Suprapubic skin (tissue), 3 donors: Measurements from ENCODE around the gene ANO4.

Source experiments
- POLR2A ChIP-seq, 2 donors: fragments of 450-650 bp; IDR thresholded peaks; one replicate each; pipeline ENCODE4 v1.6.1; 2017; ENCODE audit warnings: antibody characterized with exemption in 2 of 2, mild to moderate bottlenecking in 2 of 2, moderate library complexity in 2 of 2
- TF ChIP-seq, protein P1 (sequence below), 2 donors: fragments of 200-600 bp in 1 of 2; fragments of 450-650 bp in 1 of 2; sonication (generic) in 1 of 2; IDR thresholded peaks; one replicate each; pipeline ENCODE4 v1.5.1; 2016 to 2019; ENCODE audit warnings: antibody characterized with exemption in 2 of 2, mild to moderate bottlenecking in 1 of 2, moderate library complexity in 1 of 2

DNA sequence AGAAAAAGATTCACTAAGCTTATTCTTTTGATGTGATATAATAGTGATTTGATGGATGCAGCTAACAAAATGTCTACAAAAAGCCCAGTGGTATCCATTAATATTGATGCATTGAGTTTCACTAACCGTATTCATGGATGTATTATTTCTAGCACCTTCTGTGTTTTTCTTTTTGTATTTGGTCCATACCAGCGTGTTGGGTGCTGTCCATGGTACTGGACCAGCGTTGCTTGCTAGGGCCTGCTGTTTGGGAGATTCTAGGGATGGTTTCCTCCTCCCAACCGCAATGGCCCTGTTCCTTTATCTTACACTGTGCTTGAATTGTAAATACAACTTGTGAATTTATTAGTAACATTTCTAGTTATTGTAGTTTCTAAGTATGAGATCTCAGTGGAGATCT, 31.7 kb downstream of the ANO4 start:
- TF ChIP-seq, protein P1, sequence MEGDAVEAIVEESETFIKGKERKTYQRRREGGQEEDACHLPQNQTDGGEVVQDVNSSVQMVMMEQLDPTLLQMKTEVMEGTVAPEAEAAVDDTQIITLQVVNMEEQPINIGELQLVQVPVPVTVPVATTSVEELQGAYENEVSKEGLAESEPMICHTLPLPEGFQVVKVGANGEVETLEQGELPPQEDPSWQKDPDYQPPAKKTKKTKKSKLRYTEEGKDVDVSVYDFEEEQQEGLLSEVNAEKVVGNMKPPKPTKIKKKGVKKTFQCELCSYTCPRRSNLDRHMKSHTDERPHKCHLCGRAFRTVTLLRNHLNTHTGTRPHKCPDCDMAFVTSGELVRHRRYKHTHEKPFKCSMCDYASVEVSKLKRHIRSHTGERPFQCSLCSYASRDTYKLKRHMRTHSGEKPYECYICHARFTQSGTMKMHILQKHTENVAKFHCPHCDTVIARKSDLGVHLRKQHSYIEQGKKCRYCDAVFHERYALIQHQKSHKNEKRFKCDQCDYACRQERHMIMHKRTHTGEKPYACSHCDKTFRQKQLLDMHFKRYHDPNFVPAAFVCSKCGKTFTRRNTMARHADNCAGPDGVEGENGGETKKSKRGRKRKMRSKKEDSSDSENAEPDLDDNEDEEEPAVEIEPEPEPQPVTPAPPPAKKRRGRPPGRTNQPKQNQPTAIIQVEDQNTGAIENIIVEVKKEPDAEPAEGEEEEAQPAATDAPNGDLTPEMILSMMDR (IDR thresholded peaks at IDR 0.05): no peak
- TF ChIP-seq POLR2A (IDR thresholded peaks at IDR 0.05): no peak
